ENCODE results near the gene TDRD12.

The TDRD12 gene

DNA sequence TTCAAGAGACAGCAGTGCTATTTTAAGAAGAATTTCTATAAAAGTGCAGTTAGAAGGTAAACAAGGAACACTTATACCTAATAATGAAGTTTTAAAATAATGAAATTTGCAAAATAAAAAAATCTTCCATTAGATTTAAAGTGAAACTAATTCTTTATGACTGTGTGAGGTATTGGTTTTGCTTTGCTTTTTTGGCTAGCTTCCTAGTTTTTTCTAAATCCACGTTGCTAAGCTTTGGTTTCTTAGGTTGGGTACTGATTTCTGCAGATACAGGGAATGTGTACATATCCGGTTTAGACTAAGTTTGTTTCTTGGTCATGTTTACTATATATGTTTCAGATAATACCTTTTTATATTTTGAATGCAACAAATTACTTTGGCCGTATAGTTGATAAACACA lies 90.2 kb downstream of the TDRD12 start:
- DNase-seq (ENCODE audit: low spot score): no peak

- DNase-seq (ENCODE audit: low spot score): no peak
These were observed 90.9 kb downstream of the TDRD12 start for GRCh38 chr19:32810452-32810851.

GRCh38 chr19:32811151-32811550 lies 91.6 kb downstream of the TDRD12 start:
- DNase-seq (ENCODE audit: low spot score): no peak

DNA sequence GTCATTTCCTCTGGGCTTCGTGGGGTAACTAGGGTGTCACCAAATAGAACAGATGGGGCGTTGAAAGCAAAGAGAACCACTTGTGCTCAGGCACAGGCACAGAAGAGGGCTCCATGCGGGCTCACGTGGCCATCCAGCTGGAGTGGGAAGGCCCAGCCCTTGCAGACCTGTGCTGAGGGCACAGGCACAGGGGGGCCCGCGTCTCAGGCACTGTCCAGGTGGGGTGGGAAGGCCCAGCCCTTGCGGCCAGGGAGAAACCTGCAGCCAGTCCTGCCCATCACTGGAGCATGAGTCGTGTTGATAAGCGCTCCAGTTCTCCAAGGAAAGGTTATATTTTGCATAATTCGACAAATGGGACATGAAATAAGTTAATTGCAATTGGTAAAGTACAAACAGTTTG lies 92.5 kb downstream of the TDRD12 start:
- no peak for DNase-seq (ENCODE audit: low spot score)

- no peak for DNase-seq (ENCODE audit: low spot score)
These were observed 93.0 kb downstream of the TDRD12 start for GRCh38 chr19:32812571-32812970.

GRCh38 chr19:32813862-32814425 lies 94.4 kb downstream of the TDRD12 start:
- no peak for DNase-seq (ENCODE audit: low spot score)

DNA sequence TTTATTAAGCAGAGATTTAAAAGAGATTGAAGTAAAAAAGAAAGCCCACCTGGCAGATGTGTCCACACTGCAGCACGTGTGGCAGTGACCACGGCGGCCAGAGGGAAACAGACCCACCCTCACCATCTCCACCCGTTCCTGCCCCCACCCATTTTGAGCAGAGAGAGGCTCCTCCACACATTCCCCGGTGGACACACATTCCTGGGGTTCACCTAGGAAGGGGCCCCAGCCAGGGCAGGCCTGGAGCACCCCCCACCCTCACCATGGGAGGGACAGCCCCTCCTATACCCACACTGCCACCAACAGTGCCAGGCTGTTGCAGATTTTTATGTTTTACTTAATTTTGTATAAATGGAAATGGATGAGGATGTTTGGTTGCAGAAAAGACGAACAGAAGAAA lies 95.1 kb downstream of the TDRD12 start:
- no peak for DNase-seq (ENCODE audit: low spot score)

GRCh38 chr19:32816555-32817099 lies 97.1 kb downstream of the TDRD12 start:
- DNase-seq (ENCODE audit: low spot score): no peak

DNA sequence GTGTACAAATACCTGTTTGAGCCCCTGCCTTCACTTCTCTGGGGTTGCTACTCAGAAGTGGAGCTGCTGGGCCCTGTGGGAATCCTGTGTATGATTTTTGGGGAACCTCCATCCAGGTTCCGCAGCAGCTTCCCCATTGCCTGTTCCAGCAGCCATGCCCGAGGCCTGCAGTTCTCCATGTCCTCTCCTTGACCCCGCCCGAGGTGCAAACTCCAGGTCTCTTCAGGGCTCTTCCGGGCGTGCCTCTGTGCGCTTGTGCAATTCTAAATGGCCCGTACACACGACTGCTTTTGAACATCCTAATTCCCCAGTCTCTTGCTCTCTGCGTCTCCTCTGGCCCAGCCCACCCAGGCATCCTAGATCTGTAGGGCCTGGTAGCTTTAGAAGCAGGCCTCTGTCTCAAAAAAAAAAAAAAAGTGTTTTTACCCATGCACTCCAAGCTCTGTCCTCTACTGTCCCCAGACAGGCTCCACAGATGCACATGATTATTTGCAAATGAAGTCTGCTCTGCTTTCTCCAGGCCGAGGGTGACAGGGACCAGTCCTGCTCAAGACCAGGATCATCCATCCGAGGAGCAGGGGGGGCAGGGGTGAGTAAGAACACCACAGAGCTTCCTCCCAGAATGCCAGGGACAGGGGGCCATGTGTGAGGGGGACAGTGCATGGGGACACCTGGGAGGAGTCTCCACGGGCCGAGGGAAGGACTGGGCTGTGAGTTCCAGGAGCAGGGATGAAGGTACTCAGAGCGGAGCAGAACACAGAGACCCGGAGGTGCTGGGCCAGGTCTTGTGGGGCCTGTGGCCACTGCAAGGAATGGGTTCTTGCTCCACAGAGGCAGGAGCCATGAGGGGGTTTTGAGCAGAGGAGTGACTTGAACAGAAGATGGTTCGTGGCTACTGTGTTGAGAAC lies 98.3 kb downstream of the TDRD12 start:
- DNase-seq (ENCODE audit: low spot score): no peak

DNA sequence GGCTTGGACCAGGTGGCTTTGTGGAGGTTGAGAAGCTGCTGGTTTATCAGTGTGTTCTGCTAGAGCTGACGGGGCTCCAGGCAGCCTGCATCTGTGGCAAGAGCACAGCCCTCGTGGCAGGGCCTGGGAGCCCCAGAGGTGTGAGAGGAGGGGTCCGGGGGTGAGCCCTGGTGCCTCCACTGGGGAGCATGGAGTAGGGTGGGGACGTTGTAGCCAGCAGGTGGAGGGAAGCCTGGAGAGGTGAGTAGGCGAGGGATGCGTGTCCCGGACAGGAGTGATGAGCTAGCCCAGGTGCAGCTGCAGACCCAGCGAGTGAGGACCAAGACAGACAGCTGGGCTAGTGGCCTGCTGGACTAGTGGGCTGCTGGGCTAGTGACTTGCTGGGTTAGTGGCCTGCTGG lies 99.0 kb downstream of the TDRD12 start:
- no peak for DNase-seq (ENCODE audit: low spot score)

- no peak for DNase-seq (ENCODE audit: low spot score)
These were observed 100.1 kb downstream of the TDRD12 start for GRCh38 chr19:32819419-32820400.

DNA sequence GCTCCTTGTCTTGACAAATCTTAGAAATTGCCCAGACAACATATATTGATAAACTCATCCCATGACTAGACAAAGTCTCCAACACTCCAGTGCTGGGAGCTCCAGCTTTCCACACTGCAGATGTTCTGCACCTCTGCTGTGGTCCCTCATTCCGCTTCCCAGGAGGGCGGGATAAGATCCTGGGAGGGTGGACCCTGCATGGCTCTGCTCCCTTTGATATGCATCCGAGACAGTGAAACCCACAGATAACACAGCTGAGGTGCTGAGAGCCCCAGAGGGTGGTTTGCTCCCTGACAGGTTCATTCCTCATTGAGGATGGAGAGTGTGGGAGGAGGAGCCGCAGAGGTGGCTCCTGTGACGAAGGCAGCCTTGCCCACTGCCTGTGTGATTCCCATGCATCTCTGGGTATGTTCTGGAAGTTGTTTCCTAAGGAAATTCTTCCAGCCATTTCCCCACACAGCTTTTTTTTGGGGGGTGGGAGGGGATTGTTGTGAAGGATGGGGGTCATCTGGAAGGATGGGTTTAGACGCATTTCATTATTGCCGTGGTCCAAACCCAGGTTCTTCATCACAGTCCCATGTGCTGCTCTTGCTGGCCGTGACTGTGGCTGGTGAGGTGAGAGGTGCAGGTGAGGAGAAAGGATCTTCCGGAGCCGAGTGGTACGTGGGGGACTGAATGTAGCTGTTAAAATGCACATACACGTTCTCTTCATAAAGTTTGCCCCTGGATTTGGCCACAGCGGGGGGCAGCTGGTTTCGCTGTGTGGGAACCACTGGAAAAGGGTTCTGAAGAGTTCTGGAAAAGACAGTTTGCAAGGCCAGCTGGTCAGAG lies 103.6 kb downstream of the TDRD12 start:
- no peak for DNase-seq (ENCODE audit: low spot score)

DNA sequence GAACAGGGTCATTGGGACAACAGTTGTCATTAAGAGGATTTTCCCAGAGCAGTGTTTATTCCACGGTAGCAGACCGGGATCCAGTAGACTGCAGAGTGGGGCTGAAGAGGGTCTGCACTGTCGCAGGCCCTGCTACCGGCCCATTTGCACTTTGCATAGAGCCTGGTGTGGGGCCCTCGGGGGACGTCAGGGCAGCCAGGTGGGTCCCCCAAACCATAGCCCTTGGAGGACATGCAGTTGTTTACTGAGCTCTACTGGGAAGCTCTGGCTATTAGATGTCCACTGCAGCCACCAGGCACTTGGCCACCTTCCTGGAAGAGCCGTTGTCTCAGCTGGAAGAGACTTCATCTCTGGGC lies 104.2 kb downstream of the TDRD12 start:
- DNase-seq (ENCODE audit: low spot score): no peak

GRCh38 chr19:32824191-32824751 lies 104.7 kb downstream of the TDRD12 start:
- no peak for DNase-seq (ENCODE audit: low spot score)

DNA sequence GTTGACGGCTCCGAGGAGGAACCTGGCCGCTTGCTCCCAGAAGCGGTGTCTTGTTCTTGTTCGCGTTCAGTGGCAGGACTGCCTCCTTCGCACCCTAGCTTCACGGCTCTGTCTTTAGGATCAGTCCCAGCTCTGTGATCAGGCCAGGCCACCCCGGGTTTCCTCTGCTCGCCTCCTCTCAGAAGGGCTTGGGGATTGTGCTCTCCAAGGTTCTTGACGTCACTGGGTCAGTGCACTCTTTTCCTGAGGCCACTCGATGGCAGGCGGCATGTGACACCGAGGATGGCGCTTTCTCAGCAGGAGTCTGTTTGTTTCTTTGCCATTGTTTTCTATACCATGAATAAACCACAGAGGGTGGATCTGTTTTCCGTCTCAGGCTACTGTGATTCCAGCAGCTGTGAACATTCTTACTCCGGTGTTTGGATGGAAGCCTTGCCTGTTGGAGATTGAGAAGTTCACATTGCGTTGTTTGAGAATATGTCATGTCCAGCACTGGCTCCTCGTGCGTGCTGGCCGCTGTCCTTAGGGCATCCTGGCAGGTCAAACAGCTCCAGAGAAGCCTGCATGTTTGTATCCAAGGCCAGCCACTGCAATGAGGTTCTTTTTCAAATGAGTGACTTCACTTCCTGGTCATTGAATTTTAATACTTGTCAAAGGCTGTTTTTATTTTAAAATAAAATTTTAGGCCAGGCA lies 105.5 kb downstream of the TDRD12 start:
- no peak for DNase-seq (ENCODE audit: low spot score)

- DNase-seq (ENCODE audit: low spot score): no peak
These were observed 108.6 kb downstream of the TDRD12 start for GRCh38 chr19:32828139-32828538.

DNA sequence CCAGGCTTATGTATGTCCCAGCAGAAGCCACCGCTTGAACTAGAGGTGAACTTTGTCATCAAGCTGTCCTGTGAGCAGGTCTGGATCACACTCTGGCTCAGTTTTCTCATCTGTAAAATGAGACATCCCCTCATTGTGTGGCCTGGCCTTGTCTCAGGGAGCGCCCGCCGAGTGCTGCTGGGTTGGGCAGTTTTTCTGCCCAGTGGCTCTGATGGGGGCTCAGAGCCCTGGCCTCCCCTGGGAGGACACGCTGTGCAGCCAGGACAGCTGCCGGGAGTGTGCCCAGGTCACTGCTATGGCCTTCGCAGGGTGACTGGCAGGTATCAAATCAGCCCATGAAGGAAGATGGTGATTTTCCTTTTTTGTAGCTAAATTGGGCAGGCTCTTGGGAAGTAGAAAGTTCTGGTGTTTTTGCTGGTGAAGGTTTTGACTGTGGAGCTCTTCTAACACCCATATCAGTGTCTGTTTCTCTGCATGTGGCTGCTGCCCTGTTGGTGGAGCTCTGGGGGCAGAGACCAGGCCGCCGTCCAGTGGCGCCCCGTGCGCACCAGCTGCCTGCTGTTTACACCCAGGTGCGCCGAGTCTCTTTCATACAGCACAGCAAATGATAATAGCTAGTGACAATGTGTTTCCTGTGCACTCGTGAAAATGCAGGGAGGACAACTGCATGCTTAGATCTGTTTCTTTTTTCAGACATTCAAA lies 109.2 kb downstream of the TDRD12 start:
- DNase-seq (ENCODE audit: low spot score): no peak

DNA sequence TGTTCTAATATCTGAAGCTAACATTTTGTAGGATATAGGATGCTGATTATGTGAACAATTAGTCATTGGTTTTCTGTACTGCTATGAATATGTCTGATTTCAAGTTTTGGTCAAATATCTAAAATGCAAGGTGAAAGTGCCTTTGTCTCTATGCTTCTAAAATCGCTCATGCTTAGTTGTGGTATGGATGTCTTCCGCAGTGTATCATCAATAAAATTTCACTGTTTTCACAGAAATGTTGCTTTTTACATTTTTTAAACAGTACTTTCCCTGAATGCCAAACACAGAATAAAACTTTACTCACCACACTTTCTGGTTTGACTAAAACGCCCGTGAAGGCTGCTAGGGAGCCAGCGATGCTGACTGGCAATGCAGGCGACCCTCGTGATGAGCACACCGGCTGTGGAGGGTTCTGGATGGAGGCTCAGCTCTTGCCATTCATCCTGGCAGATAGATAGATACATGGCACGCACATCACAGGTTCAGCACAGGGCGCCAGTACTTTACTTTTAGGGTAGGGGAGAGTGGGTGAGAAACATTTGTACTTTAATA lies 109.9 kb downstream of the TDRD12 start:
- no peak for DNase-seq (ENCODE audit: low spot score)

DNA sequence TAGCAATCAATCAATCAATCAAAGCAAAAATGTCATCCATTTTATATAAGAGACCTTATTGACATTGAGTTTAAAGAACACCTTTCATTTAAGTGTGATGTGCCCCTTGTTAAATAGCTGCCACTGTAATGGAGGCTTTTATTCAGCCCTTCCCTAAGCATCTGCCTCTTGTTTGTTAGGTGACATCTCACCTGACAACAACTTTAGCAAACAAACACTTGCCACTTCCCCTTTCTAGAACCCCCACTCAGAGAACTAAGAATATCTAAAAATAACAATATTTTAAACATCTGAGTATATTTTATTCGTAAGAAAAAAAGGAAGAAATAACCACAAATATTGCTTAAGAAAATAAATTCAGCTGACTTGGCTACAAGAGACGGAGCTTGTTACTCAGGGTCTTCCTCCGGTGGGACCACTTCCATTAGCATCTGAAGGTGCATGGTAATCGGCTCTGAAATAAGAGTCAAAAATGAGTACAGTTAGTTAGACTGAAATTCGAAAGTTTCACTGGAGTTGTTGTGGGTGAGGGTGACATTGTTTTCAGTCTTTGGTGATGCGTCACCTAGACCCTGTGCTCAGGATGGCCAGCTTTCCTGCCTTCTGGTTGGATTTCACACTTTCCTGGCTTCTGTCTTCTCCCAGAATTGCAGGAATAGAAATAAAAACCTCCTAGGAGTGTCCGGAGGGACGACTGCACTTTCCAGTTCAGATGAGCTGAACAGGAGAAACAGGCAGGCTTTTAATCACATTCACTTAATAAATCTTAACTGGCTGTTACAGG lies 110.9 kb downstream of the TDRD12 start:
- no peak for DNase-seq (ENCODE audit: low spot score)
